Activated CD4-positive, alpha-beta memory T cell treated with anti-CD3 and anti-CD28 coated beads for 36 hours (primary cell): ENCODE data around the gene KCNJ10. TPM values are rescaled to one million over a fixed set of nuclear protein-coding genes. Genes with fewer than 3 reads are reported as not detected.

Experiments
- CTCF ChIA-PET: fragments of 350-600 bp; sonication (Branson Sonifier 250); formaldehyde crosslinking; loops from one replicate; lab custom pipeline; 2021; ENCODE audit warnings: antibody characterized with exemption, inconsistent platforms; lab: Charles Lee
- POLR2A ChIA-PET: fragments of 350-600 bp; sonication (Branson Sonifier 250); formaldehyde crosslinking; loops from one replicate; lab custom pipeline; 2021; ENCODE audit warnings: antibody characterized with exemption; lab: Charles Lee
- DNase-seq: peaks from one replicate; pipeline ENCODE4 v3.0.0-alpha.2; 2020
- H3K27ac Mint-ChIP-seq: one replicate; pipeline ENCODE4 v1.8.0; 2021; ENCODE audit warnings: mixed read lengths
- H3K27me3 Mint-ChIP-seq: one replicate; pipeline ENCODE4 v1.8.0; 2021; ENCODE audit warnings: mixed read lengths
- H3K36me3 Mint-ChIP-seq: one replicate; pipeline ENCODE4 v1.8.0; 2021; ENCODE audit warnings: mixed read lengths
- H3K4me1 Mint-ChIP-seq: one replicate; pipeline ENCODE4 v1.8.0; 2021; ENCODE audit warnings: low read depth, mixed read lengths
- H3K4me3 Mint-ChIP-seq: one replicate; pipeline ENCODE4 v1.8.0; 2021; ENCODE audit warnings: mild to moderate bottlenecking, mixed read lengths
- H3K9me3 Mint-ChIP-seq: one replicate; pipeline ENCODE4 v1.8.0; 2021; ENCODE audit warnings: mixed read lengths
- intact Hi-C: fragments of 100-400 bp; cut with micrococcal nuclease; formaldehyde crosslinking; loops from one replicate; pipeline ENCODE4 v1.15.1; 2023
- total RNA-seq, 2 experiments: library from RNA; stranded (reverse); gene quantifications; one replicate each; pipeline ENCODE4 v1.2.3, GENCODE V29; 2021

Gene KCNJ10
- total RNA-seq, 2 experiments from 2014 or later: not detected

DNA sequence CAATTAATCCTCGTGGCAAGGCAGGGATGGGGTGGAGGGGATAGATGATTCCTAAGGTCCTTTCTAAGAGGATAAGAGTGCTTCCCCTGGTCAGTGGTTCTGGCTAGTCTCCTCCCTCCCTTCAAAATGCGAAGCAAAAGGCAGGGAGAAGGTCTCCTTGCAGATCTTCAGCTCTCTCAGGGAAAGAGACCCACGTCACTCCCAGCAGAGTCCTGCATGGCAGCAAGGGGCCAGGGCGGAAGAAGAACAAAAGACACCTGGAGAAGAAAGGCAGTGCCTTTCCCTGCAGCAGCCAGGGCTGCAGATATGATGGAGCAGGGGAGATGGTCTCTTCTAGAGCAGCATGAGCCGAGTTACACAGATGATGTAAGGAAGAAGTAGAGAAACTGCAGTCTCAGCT lies 86.3 kb downstream of the KCNJ10 start:
- POLR2A ChIA-PET: no interaction called here
- Mint-ChIP-seq H3K4me3 (no peak overlapping the region), H3K27ac (no peak overlapping the region), H3K9me3 (no peaks in the 10 kb centered on the region), H3K36me3 (no peaks in the 10 kb centered on the region), H3K27me3 (peaks cover 25% of the 10 kb centered on the region), H3K4me1 (no peaks in the 10 kb centered on the region)
- intact Hi-C loops: no loop called here
- DNase-seq: no peak
- CTCF ChIA-PET: no interaction called here

DNA sequence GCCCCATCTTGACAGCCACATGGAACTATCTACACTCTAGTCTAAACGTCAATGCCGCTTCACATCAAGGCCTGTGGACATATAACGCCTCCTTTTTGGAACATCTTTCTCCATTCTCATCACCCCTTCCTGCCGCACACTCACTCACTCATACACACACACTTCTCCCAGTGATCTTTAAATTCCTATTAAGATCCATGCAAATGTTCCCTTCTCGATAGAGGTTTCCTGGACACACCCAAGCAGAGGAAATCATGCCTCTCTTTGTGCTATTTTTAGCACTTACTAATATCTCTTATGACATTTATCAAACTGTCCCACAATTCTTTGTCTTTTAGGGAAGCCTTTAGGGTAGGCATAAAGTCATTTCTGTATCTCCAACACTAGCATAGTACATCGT lies 87.7 kb downstream of the KCNJ10 start:
- Mint-ChIP-seq H3K9me3 (no peaks in the 10 kb centered on the region), H3K4me3 (no peak overlapping the region), H3K27me3 (peaks cover 30% of the 10 kb centered on the region), H3K4me1 (no peaks in the 10 kb centered on the region), H3K36me3 (no peaks in the 10 kb centered on the region), H3K27ac (no peak overlapping the region)
- POLR2A ChIA-PET: no interaction called here
- DNase-seq: no peak
- CTCF ChIA-PET: no interaction called here
- intact Hi-C loops: no loop called here

DNA sequence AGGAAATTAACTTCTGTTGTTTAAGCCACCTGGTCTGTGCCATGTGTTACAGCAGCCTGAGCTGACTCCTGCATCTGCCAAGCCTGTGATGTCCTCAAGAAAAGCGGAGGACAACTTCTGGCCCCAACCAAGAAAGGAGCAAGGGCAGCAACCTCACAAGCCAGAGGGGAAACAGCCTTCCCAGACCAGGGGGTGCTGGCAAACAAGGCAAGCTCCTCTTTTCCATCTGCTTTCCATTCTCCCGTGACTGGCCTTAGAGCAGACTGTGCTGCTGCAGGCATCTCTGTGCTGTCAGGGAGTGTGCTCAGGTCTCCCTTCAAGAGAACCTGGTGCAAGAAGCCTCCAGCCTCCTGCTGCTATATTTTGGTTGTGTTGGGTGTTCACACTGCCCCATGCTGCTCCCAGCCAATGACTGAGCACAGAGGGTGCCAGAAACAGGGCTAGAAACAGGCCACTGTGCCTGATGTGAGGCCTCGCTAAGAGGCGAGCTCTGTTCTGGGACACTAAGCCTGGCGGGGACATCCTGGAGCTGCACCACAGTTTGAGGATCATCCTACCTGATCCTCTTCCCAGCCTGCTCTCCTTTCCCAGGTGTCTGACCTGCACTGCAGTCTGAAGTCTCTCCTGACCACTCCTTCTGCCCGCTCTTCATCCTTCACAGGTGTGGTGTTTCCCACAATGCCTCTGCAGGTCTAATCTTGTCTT lies 88.5 kb downstream of the KCNJ10 start:
- no peak overlapping the region for H3K27ac Mint-ChIP-seq
- no peaks in the 10 kb centered on the region for H3K4me1 Mint-ChIP-seq
- no peak for DNase-seq
- ChIA-PET POLR2A (no interaction called here), CTCF (no interaction called here)
- intact Hi-C loops: no loop called here
- no peaks in the 10 kb centered on the region for H3K36me3 Mint-ChIP-seq
- no peaks in the 10 kb centered on the region for H3K9me3 Mint-ChIP-seq
- H3K4me3 Mint-ChIP-seq: no peak overlapping the region
- peaks cover 30% of the 10 kb centered on the region for H3K27me3 Mint-ChIP-seq

DNA sequence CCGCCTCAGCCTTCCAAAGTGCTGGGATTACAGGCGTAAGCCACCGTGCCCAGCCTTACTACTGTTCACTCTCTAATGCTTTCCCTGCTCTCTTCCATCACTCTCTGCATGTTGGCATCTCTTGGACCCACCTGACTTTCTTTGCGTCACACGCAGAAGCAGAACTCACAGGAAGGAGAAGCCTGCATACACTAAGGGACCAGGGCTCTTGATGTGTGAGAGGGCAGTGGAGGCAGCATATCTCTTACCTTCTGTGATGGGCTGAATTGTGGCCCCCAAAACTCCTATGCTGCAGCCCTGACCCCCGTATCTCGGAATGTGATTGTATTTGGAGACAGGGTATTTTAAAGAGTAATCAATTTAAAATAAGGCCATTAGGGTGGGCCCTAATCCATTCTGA lies 89.2 kb downstream of the KCNJ10 start:
- no peaks in the 10 kb centered on the region for H3K9me3 Mint-ChIP-seq
- H3K4me3 Mint-ChIP-seq: no peak overlapping the region
- POLR2A ChIA-PET: no interaction called here
- DNase-seq: no peak
- peaks cover 29% of the 10 kb centered on the region for H3K27me3 Mint-ChIP-seq
- H3K4me1 Mint-ChIP-seq: no peaks in the 10 kb centered on the region
- H3K27ac Mint-ChIP-seq: no peak overlapping the region
- intact Hi-C loops: no loop called here
- CTCF ChIA-PET: no interaction called here
- no peaks in the 10 kb centered on the region for H3K36me3 Mint-ChIP-seq

DNA sequence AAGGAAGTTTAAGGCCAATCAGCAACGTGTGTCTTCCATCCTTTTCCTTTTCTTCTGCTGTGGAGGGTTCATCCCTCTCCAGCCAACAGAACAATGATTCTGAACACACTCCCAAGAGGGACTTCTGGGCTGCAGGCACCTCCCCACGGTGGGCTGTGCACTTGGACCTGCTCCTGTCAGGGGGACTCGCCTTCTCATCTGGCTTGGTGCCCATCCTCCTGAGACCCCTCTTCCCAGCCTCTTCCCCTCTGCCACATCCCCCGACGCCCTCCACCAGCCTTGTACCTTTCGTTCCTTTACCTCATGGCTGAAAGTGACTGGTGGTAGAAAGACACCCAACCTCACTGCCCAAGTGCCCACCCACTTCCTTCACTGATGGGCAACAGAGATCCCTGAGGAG lies 89.9 kb downstream of the KCNJ10 start:
- H3K4me3 Mint-ChIP-seq: no peak overlapping the region
- DNase-seq: no peak
- peaks cover 29% of the 10 kb centered on the region for H3K27me3 Mint-ChIP-seq
- POLR2A ChIA-PET: no interaction called here
- H3K27ac Mint-ChIP-seq: no peak overlapping the region
- CTCF ChIA-PET: no interaction called here
- no peaks in the 10 kb centered on the region for H3K4me1 Mint-ChIP-seq
- no peaks in the 10 kb centered on the region for H3K9me3 Mint-ChIP-seq
- no peaks in the 10 kb centered on the region for H3K36me3 Mint-ChIP-seq
- intact Hi-C loops: no loop called here

DNA sequence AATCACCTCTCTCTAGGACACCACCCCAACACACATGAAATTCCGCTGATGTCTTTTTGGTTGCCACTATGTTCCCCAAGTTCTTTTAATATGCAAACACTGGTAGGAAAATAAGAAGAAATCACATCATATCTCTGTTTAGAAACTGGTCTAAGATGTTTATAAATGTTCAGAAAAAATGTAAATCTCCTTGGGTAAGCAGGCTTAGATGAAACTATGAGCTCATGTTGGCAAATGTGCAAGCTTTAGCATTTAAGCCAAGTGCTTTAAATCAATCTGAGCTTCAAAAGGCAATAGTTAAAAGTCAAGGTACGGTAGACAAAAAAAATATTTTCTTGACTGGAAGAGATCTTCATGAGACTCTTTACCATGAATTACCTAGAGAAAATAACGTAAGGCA lies 90.7 kb downstream of the KCNJ10 start:
- Mint-ChIP-seq H3K4me1 (no peaks in the 10 kb centered on the region), H3K36me3 (no peaks in the 10 kb centered on the region), H3K27ac (no peak overlapping the region), H3K9me3 (no peaks in the 10 kb centered on the region), H3K27me3 (peaks cover 26% of the 10 kb centered on the region), H3K4me3 (no peak overlapping the region)
- CTCF ChIA-PET: interaction anchor here (0.6 to 0.8 kb wide), 3 partner anchors 27 to 79 kb away, joined by 3 to 5 read pairs (median 3); no protein-coding TSS in a partner anchor
- POLR2A ChIA-PET: no interaction called here
- DNase-seq: no peak
- intact Hi-C loops: no loop called here

DNA sequence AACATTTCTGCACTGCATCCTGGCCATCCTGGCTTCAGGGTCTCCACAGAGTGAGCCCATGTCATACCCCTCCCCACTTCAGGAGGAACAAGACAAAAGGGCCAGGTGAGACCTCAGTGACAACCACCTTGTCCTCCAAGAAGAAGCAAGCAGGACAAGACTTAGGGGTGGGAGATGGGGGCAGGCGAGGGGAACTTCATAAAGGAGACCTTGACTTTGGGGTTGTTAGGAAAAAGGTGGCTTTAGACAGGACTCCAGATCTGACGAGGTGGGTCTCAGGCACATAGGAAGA lies 91.9 kb downstream of the KCNJ10 start:
- Mint-ChIP-seq H3K4me1 (no peaks in the 10 kb centered on the region), H3K27me3 (peaks cover 24% of the 10 kb centered on the region), H3K4me3 (no peak overlapping the region), H3K36me3 (no peaks in the 10 kb centered on the region), H3K27ac (no peak overlapping the region), H3K9me3 (no peaks in the 10 kb centered on the region)
- intact Hi-C loops: no loop called here
- ChIA-PET CTCF (no interaction called here), POLR2A (no interaction called here)
- DNase-seq: no peak

DNA sequence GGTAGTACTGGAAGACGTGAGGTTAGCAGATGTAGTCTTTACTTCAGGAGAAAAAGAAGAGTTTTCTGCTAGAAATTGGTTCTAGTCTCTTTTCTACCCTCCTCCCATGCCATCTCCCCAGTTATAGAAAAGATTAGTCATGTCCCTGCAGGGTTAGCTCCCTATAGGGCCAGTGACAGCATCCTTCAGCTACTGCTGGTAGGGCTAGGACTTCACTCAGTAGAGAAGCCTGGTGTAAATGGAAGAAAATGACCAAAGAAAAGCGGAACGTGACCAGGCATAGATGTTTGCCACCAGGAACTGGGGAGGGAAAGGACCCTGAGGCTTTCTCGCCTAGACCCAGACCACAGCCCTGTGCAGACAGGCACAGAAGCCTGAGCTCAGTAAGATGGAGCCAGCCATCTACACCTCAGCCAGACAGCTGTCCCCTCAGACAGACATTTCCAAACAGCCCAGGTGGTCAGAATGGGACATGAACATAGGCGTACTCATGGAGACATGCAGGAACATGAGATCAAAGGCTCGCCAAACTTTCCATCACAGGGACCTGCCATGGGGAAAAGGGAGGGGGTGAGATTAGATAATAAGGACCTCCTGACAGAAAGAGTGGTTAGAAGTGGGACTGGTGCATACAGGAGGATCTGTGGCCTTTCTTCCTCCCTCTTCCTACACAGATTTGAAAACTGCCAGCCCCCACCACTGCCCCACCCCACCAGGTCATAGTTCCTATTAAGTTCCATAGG lies 92.4 kb downstream of the KCNJ10 start:
- Mint-ChIP-seq H3K9me3 (no peaks in the 10 kb centered on the region), H3K36me3 (no peaks in the 10 kb centered on the region), H3K27me3 (peaks cover 23% of the 10 kb centered on the region), H3K4me3 (no peak overlapping the region), H3K27ac (no peak overlapping the region), H3K4me1 (no peaks in the 10 kb centered on the region)
- intact Hi-C loops: no loop called here
- ChIA-PET POLR2A (no interaction called here), CTCF (interaction anchor here (0.6 kb wide), 1 partner anchor 33 kb away, joined by 3 read pairs; no protein-coding TSS in a partner anchor)
- no peak for DNase-seq

DNA sequence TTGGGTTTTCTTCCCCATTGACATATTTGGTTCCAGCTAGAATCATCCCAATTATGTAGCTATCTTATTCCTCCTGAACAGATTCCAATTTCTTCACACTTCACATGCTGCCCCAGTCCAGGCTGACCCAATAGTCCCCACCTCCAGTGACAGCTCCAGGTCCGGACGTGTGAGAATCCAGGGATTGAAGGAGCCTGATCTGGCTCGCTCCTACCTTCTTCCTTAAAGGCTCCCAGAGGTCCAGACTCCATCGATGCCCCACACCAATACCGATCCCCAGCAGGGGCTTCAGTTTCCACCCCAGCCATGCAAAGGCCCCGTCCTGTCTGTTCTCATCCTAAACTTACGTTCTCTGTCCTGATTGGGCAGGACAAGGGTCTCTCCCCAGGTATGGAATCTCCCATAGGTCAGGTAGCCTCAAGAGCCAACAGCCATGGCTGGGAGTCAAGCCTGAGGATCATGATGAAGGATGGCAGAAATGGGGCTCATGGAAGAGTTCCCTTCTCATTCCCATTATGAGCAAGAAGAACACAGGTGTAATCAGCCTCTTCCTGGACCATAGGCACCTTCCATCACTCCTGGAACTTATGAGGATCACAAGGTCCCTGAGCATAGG lies 95.5 kb downstream of the KCNJ10 start:
- intact Hi-C loops: no loop called here
- Mint-ChIP-seq H3K4me3 (no peak overlapping the region), H3K27ac (no peak overlapping the region), H3K36me3 (no peaks in the 10 kb centered on the region), H3K4me1 (no peaks in the 10 kb centered on the region), H3K27me3 (peaks cover 20% of the 10 kb centered on the region), H3K9me3 (no peaks in the 10 kb centered on the region)
- no peak for DNase-seq
- ChIA-PET CTCF (interaction anchor here (3.7 kb wide), 1 partner anchor 32 kb away, joined by 23 read pairs; no protein-coding TSS in a partner anchor), POLR2A (no interaction called here)

DNA sequence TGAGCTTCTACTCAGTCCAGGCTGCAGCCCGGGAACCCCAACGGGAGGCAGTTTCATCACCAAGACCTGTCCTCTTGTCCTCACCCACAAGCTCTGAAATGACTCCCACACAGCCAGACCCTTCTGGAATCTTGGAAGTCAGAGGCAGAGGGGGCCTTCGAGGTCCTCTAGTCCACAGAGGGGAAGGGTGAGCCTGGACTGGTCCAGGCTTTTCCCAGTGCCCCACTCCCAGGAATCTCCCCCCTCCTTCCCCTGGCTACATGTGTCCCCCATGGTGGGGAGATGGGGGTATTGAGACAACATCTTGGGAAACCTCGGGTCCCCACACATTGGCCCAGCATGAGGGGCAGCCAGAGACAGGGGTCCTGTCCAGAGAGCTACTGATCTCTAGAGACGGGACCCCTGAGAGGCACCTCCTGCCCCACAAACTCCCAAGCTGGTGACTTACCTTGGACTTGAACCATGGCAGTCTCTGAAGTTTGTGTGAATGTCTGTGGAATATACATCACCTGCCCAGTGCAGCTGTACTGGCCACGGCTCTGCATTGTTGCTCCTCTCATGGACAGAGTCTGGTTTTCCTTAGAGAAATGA lies 96.5 kb downstream of the KCNJ10 start:
- ChIA-PET CTCF (interaction anchor here (3.7 kb wide), 1 partner anchor 33 kb away, joined by 23 read pairs; no protein-coding TSS in a partner anchor), POLR2A (no interaction called here)
- Mint-ChIP-seq H3K27ac (no peak overlapping the region), H3K4me1 (no peaks in the 10 kb centered on the region), H3K4me3 (no peak overlapping the region), H3K9me3 (no peaks in the 10 kb centered on the region), H3K27me3 (peaks cover 22% of the 10 kb centered on the region), H3K36me3 (no peaks in the 10 kb centered on the region)
- intact Hi-C loops: no loop called here
- no peak for DNase-seq

DNA sequence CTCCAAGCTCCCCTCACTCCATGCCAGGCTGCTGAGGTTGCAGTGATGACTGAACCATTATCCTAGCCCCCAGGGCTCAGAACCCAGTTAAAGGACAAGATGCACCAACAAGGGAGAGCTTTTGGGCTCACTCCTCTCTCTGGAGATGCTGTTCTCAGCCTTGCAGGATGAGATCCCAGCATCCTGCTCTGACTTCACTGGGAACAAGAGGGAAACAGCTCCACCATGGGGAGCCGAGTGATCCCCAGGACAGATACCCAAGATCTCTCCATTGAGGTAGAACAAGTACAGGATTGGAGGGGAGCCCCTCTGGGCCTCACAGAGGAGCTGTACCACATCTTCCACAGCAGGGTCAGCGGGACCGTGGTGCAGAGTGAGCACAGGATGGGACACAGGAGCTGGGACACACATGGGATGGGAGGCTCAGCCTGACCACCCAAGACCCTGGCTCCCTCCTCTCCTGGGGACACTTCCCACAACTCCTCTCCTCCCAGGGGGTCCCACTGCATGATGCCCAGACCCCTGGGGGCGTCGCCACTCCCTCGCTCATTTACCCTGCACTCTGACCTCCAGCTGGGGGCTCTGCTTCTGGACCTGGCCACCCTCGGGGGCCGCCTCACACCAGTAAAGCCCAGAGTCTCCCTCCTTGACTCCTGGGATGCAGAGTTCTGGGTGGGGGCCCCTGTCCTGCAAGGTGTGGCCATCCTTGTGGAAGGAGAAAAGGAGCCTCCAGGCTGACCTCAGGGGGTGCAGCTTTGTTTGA lies 97.3 kb downstream of the KCNJ10 start:
- DNase-seq: no peak
- peaks cover 26% of the 10 kb centered on the region for H3K27me3 Mint-ChIP-seq
- intact Hi-C loops: no loop called here
- ChIA-PET POLR2A (no interaction called here), CTCF (interaction anchor here (0.7 to 3.7 kb wide), 2 partner anchors 34 to 48 kb away, joined by 3 to 23 read pairs; no protein-coding TSS in a partner anchor)
- no peak overlapping the region for H3K27ac Mint-ChIP-seq
- H3K9me3 Mint-ChIP-seq: no peaks in the 10 kb centered on the region
- H3K36me3 Mint-ChIP-seq: no peaks in the 10 kb centered on the region
- H3K4me1 Mint-ChIP-seq: no peaks in the 10 kb centered on the region
- no peak overlapping the region for H3K4me3 Mint-ChIP-seq

DNA sequence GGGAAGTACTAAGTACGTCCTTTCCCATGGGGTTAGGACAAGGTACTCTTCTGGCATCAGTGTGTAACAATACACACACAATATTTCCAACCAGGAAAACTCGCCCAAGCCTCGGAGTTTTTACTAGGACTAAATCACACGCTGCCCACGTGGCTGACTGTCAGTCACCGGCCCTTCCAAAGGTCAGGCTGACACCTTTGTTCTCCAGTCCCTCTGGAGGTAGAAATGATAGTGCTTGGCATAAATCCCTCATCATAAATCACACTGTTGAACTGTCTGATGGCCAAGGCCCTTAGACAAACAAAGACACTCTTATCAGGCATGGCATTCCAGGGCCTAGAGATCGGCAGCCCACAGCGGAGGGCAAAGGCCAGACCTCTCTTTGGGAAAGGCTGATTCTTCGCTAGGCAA lies 99.0 kb downstream of the KCNJ10 start:
- CTCF ChIA-PET: interaction anchor here (3.7 kb wide), 1 partner anchor 36 kb away, joined by 23 read pairs; no protein-coding TSS in a partner anchor
- peaks cover 23% of the 10 kb centered on the region for H3K27me3 Mint-ChIP-seq
- no peaks in the 10 kb centered on the region for H3K36me3 Mint-ChIP-seq
- DNase-seq: no peak
- POLR2A ChIA-PET: no interaction called here
- no peaks in the 10 kb centered on the region for H3K9me3 Mint-ChIP-seq
- intact Hi-C loops: no loop called here
- no peak overlapping the region for H3K4me3 Mint-ChIP-seq
- H3K4me1 Mint-ChIP-seq: no peaks in the 10 kb centered on the region
- no peak overlapping the region for H3K27ac Mint-ChIP-seq
